Activated CD4-positive, alpha-beta T cell treated with anti-CD3 and anti-CD28 coated beads for 1 hour (primary cell): Measurements from ENCODE around the gene ADCY7.

Experiments
- DNase-seq: peaks from one replicate; pipeline ENCODE4 v3.0.0-alpha.2; 2020

Gene ADCY7

DNA sequence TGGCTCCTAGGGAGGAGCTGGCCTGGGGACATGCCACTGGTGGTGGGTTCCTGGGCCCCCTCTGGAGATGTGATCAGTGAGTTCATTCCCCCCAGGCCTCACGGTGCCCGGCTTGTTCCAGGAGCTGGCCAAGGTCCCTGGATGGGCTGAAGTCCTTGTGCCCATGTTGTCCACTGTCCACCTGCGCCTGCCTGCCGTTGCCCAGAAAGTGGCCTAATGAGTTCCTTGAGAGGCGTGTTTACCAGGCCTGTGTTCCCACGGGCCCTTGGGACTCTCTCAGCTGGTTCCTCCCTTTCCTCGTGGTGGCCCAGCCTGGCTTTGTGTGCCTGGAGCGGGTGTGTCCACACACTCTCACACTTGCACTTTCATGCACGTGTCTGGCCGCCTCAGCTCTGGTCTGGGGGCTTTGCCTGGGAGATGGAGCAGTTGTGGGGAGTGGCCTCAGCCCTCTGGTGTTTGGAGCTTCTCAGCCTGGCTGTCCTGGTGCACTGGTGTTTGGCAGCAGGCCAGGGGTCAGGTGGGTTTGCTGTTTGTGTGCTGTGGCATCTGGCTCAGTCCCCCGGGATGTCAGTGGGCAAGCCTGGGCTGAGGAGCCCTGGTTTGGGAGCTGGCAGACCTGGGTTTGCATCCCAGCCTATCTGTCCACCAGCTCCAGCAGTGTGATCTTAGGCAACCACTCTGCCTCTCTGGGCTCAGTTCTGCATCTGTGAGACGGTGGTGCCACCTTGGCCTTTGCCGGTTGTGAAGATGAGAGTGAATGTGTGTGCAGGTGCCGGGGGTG, 18.0 kb downstream of the ADCY7 start:
- no peak for DNase-seq

DNA sequence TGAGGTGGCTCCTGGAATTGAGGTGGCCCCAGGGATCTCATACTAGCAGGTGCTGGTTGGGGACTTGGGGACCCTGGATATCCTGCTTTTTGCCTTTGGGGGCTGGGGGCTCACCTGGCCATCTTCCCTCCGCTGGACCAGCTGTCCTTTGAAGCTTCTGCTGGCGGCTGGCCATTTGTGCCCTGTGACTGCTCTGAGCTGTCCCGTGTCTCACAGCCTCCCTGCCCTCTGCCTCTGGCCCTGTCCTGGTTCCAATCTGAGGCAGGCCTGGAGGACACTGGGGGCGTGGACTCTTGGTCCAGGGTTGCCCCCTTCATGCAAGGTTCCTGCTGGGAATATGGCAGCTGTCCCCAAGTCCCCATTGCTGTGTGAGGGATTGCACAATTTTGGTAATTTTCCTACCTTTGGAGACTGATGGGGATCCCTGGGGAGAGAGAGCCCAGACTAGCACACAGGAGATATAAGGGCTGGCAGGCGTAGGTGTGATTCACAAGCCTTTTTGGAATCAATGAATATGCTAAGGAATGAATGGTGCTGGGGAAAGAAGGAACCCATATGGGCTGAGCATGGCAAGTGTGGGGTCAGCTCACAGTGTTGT, 19.2 kb downstream of the ADCY7 start:
- no peak for DNase-seq

DNA sequence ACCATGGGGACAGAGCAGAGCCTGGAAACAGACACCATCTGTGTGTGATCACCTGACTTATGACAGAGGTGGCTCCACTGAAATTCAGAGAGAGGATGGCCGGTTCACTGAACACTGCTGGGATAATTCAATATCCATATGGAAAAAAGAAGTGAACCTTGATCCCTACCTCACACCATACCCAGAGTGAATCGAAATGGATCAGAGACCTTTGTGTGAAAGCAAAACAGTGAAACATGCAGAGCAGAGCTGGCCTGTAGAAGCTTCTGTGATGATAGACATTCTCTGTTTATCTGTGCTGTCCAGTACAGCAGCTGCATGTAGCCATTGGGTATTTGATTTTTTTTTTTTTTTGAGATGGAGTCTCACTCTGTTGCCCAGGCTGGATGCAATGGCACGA, 20.3 kb downstream of the ADCY7 start:
- DNase-seq: no peak

DNA sequence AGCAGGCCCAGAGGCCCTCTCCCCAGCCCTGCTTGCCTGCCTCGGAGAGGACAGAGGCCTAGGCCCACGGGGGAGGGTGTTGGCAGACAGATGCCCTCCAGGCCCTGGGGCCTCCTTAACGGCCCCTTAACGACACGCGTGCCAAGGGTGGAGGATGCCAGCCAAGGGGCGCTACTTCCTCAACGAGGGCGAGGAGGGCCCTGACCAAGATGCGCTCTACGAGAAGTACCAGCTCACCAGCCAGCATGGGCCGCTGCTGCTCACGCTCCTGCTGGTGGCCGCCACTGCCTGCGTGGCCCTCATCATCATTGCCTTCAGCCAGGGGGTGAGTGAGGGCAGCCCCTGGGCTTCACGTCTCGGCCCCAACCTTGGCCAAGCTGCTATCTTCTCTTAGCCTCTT, 21.7 kb downstream of the ADCY7 start:
- DNase-seq: no peak

DNA sequence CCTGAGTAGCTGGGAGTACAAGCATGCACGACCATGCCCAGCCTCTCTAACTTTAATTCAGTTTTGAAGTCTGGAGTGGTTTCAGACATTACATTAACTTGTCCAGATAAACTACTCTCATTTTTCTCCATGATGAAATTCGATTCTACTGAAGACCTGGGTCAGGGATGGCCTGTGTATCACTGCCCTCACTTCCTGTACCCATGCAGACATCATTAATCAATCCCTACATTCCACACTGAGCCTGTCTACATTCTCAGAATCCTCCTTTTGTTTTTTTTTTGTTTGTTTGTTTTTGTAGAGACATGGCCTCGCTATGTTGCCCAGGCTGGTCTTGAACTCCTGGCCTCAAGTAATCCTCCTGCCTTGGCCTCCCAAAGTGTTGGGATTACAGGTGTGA, 22.6 kb downstream of the ADCY7 start:
- DNase-seq: no peak

DNA sequence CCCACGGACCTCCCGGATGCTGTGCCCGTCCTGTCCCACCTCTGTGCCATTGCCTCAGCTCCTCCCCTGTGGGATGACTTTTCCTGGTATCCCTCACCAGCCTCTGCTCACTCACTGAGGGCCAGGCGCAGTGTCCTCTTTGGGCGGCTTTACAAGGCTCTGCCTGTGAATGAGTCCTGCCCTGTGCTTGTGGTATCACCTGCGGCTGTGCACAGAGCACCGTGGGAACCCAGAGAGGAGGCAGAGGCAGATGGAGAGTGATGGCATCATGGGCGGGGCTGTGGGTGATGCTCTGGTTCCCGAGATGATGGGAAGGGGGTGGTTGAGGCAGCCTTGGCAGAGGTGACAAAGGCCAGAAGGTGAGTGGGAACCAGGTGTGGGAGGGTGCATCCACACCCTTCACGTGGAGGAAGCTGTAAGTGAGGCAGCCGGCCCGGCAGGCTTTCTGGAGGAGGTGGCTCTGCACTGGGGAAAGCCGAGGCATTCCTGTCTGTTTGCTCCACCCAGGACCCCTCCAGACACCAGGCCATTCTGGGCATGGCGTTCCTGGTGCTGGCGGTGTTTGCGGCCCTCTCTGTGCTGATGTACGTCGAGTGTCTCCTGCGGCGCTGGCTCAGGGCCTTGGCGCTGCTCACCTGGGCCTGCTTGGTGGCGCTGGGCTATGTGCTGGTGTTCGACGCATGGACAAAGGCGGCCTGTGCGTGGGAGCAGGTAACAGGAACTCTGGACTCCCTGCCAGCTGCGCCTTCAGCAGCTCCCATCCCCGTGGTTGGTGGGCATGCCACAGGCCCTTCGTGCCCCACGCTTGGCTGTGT, 23.8 kb downstream of the ADCY7 start:
- DNase-seq: no peak

DNA sequence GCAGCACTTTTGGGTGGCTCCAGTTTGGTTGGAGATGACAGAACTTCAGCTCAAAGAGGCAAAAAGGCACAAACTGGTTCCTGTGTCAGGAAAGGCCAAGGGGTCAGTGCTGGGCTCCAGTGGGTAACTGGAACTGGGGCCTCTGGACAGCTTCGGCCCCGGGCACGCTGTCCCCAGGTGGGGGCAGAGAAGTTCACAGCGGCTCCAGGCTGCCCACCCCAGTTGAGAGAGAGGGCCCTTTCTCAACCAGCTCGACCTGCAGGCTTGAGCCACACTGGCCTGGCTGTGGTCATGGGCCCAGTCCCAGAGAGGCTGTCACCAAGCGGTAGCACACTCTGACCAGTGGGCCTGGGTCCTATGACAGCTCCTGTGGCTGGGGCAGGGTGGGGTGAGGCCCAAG, 24.5 kb downstream of the ADCY7 start:
- no peak for DNase-seq

DNA sequence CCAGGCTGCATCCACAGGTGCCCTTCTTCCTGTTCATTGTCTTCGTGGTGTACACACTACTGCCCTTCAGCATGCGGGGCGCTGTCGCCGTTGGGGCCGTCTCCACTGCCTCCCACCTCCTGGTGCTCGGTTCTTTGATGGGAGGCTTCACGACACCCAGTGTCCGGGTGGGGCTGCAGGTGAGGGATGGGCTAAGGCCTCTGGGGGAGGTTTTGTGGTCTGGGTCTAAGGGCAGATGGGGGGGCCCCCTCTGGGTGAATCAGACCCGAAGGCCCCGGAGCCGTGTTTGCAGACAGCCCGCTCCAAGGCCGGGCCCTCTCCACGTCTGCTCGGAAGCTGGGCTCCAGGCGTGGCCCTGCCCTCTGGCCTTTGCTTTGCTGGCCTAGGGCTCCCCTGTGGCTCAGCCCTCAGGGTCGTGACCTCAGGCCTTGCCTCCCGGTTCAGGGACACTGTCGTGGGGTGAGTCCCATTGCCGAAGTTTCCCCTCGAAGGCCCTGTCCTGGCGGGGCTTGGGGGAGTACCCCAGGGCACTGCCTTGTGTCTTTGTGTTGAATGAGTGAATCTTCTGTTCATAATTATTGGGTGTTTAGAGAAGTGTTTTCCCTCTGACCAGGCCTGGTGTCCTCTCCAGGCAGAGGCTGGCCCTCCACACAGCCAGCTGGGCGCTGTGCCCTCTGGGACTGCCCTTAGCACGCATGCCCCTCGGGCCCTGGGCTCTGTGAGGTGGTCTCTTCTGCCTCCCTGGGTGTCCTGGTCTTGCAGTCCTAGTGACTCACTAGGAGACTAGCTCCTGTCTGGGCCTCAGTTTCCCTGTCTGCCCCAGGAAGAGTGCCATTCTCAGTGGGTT, 25.6 kb downstream of the ADCY7 start:
- DNase-seq: no peak

DNA sequence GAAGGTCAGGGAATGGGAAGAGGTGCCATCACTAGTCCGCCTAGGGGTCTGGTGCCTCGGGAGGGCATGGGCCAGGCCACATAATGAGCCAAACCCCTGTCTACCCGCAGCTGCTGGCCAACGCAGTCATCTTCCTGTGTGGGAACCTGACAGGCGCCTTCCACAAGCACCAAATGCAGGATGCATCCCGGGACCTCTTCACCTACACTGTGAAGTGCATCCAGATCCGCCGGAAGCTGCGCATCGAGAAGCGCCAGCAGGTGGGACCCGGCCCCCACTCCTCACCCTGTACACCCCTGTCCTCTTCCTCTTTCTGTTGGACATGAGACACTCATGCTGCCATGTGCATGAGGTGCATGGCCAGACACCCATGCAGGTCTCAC, 26.2 kb downstream of the ADCY7 start:
- DNase-seq: no peak

DNA sequence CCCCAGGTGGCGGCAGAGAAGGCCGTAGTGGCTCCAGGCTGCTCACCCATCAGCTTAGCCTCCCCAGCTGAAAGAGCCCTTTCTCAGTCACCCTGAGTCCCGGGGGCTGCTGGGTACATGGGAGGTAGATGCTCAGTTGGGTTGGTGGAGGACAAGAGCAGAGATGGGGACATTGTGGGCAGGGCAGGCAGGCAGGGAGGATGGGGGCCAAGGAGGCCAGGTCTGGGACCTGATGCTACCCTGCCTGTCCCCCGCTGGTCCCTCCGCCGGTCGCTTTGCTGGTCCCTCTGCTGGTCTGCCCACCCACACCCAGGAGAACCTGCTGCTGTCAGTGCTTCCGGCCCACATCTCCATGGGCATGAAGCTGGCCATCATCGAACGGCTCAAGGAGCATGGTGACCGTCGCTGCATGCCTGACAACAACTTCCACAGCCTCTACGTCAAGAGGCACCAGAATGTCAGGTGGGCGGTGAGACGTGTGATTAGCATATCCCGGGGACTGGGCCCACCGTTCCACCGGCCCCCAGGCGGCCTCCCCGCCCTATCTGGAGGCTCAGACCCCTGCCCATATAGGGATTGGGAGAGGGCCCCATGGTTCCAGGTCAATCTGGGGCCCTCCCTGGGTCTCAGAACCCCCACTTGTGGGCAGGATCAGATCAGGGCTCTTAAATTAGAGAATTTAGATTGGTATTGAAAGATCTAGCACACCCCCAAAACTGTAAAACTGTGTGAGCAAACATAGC, 26.9 kb downstream of the ADCY7 start:
- DNase-seq: no peak

DNA sequence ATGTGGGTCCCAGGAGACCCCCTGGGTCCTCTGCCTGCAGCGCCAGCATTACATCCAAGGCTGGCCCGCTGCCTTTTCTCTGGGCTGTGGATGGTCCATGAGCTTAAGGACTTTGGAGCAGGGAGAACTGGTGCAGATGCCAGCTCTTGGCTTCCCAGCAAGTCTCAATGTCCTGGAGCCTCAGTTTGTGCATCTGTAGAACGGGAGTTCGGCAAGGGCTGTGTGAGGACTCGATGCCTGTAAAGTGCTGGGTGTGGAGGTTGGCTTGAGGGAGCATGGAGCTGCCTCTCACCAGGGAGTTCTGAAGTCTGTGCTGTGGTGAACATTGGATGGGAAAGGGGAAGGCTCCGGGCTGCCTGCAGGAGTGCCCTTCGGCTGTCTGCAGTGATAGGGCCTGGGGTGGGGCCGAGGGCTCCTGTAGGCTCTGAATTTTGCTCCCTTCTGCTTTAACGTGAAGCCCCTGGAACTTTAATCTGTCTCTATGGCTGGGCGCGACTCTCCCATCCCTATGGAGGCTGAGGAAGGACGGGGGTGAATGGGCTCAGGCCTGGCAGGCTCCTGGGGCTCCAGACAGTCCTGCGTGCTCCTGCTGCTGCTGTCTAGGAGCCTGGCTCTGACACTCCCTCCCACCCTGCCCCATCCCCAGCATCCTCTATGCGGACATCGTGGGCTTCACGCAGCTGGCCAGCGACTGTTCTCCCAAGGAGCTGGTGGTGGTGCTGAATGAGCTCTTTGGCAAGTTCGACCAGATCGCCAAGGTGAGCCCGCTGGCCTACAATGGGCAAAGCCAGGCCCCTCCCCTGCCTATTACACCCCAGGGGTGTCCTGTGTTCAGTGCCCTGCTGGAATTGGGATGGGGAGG, 27.9 kb downstream of the ADCY7 start:
- no peak for DNase-seq

DNA sequence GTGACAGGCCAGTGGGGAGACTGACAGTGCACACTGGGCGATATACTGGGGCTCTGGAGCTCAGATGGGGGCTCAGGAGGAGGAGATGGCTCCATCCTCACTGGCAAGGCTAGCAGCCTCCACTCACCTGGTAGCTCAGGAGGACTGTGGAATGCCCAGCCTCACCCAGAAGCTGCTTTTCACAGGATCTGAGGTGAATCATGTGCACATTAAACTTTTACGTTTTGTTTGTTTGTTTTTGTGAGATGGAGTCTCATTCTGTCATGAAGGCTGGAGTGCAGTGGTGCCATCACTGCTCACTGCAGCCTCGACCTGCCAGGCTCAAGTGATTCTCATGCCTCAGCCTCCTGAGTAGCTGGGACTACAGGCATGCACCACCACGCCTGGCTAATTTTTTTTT, 28.6 kb downstream of the ADCY7 start:
- DNase-seq: no peak

DNA sequence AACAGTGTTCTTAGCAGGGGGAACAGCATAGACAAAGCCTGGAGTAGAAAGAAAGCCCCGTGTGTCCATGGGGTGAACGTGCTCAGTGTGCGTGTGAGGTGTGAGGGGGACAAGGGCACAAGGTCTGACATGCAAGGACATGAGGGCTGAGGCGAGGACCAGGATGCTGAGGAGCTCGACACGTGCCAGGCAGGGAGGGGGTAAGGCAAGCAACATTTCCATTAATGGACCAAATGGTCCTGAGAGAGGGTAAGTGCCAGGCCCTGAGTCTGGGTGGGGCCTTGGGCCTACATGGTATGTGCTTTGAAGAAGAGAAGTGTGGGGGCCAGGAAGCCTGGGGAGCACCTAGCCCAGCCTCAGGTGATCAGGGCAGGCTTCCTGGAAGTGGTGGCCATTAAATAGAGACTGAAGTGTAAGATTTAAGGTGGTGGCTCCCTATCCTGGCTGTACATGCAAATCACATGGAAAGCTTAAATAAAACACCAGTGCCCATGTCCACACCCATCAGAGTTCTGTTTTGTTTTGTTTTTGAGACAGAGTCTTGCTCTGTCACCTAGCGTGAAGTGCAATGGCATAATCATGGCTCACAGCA, 29.3 kb downstream of the ADCY7 start:
- DNase-seq: no peak

DNA sequence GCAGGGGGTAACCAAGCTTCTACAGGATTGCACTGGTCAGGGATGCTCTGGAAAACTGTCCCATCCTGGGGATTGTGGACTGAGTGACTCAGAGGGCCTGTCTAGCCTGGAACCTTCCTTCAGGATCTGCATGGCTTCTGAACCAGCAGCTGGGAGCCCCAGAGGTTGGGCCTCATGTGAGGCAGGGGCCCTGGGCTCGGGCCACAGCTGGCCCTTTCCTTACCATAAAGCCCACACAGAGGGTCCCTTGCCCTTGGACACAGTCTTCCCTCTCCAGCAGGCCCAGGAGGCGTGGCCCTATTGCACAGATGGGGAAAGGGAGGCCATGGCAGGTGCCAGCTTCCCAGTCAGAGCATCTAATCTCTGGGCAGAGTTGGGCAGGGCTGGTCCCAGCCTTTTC, 30.5 kb downstream of the ADCY7 start:
- no peak for DNase-seq

DNA sequence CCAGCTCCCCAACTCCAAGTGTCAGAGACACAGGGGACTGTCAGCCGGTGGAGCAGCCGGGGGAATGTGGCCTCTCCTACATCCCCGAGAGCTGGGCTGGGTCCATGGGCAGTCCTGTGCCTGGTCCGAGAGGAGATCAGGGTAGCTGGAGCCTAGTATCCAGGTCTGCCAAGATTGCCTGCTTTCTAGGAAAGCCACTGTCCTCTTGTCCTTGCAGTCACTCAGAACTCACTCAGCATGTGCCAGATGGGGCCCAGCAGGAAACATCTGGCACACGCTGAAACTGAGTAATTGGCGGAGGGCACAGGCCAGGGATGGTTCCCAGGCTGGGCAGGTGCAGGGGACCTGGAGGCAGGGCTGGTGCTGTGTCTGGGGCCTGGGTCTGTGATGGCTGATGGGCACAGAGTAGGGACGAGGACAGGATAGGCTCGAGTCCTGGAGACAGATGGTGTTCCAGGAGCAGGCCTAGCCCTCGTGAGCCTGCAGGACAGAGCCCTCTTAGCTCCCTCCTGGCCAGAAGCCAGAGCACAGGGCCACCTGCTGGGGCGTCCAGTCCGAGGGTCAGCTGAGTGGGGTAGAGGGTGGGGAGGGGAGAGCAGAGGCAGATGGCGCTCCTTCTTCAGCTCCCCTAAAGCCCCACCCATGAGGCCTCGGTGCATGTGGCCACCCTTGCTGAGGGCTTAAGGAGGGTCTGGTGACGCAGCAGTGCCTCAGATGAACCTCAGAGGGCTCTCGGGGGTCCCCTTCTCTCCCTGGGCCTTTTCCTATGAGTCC, 31.1 kb downstream of the ADCY7 start:
- DNase-seq: no peak

DNA sequence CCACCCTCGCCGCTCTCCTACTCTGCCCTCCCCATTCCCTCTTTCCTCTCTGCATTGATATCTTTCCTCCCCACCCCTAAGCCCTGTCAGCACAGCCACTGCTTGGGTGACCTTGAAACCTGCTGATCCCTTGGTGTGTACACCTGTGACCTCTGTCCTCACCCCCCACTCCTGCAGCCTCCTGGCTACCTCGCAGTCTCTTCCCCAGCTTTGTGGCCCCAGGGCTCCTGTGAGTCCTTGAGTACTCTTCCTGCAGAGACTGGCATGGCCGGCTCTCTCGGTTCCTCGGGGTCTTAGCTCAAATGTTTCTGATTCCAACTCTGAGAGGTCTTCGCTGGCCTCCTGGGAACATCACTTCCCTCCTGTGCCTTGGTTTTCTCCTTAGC, 31.7 kb downstream of the ADCY7 start:
- no peak for DNase-seq

DNA sequence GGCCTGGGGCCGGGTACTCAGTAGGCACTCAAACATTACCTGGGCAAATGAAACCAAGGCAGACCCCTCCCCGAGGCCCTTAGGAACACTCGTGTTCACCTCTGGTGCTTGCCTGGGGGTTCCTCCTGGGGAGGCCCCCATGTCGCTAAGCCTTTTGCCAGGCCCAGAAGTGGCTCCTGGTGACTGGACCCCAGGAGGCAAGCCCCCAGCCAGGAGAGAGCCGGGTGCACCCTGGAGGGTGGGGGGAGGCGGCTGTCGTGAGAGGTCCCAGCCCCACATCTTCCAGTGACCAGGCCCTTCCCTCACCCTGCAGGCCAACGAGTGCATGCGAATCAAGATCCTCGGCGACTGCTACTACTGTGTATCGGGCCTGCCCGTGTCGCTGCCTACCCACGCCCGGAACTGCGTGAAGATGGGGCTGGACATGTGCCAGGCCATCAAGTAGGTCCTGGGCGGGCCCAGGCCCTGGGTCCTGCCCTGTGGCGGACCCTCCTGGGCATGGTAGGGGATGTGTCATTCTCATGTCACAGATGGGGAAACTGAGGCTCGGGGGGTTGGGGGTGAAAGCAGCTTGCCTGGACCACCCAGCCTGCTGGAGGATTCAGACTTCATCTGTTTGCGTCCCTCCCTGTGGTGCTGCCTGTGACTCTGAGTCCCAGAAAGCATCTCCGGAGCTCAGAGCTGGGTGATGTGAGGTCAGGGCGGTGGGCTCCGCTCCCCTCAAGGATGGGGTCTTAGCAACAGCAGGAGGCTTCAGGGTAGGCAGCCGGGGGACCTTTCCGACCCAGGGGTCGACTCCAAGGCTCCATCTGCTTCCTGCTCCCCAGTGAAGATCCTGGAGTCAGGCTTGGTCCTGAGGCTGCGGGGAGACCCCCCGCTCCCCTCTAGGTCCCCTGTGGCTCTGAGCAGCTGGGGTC, 32.5 kb downstream of the ADCY7 start:
- no peak for DNase-seq

DNA sequence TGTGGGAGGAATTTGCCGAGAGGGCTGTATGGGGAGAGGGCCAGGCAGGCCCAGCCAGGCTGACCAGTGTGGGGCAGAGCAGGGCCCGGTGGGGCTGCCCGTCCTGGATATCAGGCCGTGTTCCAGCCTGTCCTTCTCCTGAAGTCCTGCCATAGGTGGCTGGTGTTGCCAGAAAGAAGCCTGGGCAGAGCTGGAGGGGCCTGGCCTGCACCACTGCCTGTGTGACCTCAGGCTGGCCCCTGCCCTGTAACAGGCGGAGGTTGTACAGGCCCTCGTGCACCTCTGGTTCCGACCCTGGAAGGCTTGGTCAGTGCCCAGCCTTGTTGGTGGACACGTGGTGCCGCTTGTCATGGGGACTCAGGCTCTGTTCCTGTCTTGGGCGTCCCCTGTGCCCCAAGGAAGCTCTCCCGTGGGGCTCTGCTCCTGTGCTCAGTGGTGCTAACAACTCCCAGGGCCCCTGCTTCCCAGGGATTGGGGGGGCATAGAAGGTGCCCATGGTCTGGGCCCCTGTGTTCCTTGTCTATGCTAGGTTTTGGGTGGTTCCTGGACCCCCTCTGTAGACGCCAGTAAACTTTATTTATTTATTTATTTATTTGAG, 33.3 kb downstream of the ADCY7 start:
- DNase-seq: no peak
